ENCODE results near the gene C1orf21.

Gene C1orf21

GRCh38 chr1:184626076-184627006 is 239.5 kb downstream of the C1orf21 start:
- H3K27me3 ChIP-seq: no peaks in the 10 kb centered on the region
- peaks cover 0 to 38% (median 0%) of the 10 kb centered on the region in 11 experiments; a peak in 4 of 22 replicates for H3K36me3 ChIP-seq
- H3K4me3 ChIP-seq: no peak overlapping the region
- no peaks in the 10 kb centered on the region for H3K9me3 ChIP-seq (replicated peaks in 1 of 11)
- H3K4me2 ChIP-seq: no peak overlapping the region
- H3K27ac ChIP-seq: no peak overlapping the region
- peaks cover 0 to 6% (median 0%) of the 10 kb centered on the region in 10 experiments; a peak in 3 of 20 replicates for H3K4me1 ChIP-seq
- no peaks in the 10 kb centered on the region for H4K20me1 ChIP-seq
- no peak for TF ChIP-seq Cebpa-rat (IDR thresholded peaks at IDR 0.05)
- H3K9ac ChIP-seq: no peak overlapping the region

- Histone ChIP-seq H3K4me1 (peaks cover 0 to 6% (median 0%) of the 10 kb centered on the region in 10 experiments; a peak in 3 of 20 replicates), H3K4me3 (no peak overlapping the region), H3K9ac (no peak overlapping the region), H3K27ac (no peak overlapping the region), H4K20me1 (no peaks in the 10 kb centered on the region), H3K27me3 (no peaks in the 10 kb centered on the region), H3K36me3 (peaks cover 0 to 31% (median 0%) of the 10 kb centered on the region in 11 experiments; a peak in 4 of 22 replicates), H3K4me2 (no peak overlapping the region), H3K9me3 (replicated peaks in 1 of 11) (no peaks in the 10 kb centered on the region)
- no peak for TF ChIP-seq Cebpa-rat (IDR thresholded peaks at IDR 0.05)
These were observed 240.1 kb downstream of the C1orf21 start for GRCh38 chr1:184627007-184627341.

- no peaks in the 10 kb centered on the region for H4K20me1 ChIP-seq
- no peak overlapping the region; a peak in 1 of 22 replicates for H3K4me2 ChIP-seq
- H3K9me3 ChIP-seq (replicated peaks in 1 of 11): no peaks in the 10 kb centered on the region
- no peak overlapping the region for H3K9ac ChIP-seq
- no peak overlapping the region for H3K4me3 ChIP-seq
- no peak for TF ChIP-seq Cebpa-rat (IDR thresholded peaks at IDR 0.05)
- peaks cover 0 to 5% (median 0%) of the 10 kb centered on the region in 10 experiments; a peak in 3 of 20 replicates for H3K4me1 ChIP-seq
- no peak overlapping the region for H3K27ac ChIP-seq
- no peaks in the 10 kb centered on the region for H3K27me3 ChIP-seq
- peaks cover 0 to 16% (median 0%) of the 10 kb centered on the region in 11 experiments; a peak in 3 of 22 replicates for H3K36me3 ChIP-seq
These were observed 242.4 kb downstream of the C1orf21 start for GRCh38 chr1:184629266-184629665.

DNA sequence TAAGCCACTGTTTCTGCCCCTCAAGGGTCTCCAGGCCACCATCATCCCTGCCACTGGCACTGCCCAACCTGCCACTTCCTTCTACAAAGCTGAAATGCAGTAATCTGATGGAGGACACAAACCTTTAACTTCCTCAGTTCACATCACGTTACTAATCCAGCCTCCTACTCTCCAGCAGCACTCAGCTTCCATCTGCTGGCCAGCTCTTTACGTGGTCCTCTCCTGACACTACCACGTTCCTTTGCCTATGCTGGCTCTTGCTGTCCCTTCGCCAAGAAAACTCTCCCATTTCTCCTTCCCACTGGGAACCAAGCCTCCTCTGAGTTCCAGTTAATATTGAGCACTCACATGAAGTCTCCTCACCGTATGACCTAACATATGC is 243.8 kb downstream of the C1orf21 start:
- Histone ChIP-seq H3K9ac (no peak overlapping the region), H4K20me1 (no peaks in the 10 kb centered on the region), H3K4me3 (no peak overlapping the region), H3K4me1 (no peaks in the 10 kb centered on the region; a peak in 1 of 20 replicates), H3K36me3 (peaks cover 0 to 8% (median 0%) of the 10 kb centered on the region in 11 experiments; a peak in 3 of 22 replicates), H3K27me3 (no peaks in the 10 kb centered on the region), H3K4me2 (no peak overlapping the region), H3K27ac (no peak overlapping the region), H3K9me3 (replicated peaks in 1 of 11) (no peaks in the 10 kb centered on the region)
- no peak for TF ChIP-seq Cebpa-rat (IDR thresholded peaks at IDR 0.05)

- Histone ChIP-seq H3K4me2 (no peak overlapping the region), H3K4me3 (no peak overlapping the region), H3K4me1 (no peaks in the 10 kb centered on the region; a peak in 1 of 20 replicates), H3K9me3 (replicated peaks in 1 of 11) (peaks cover 0 to 6% (median 4%) of the 10 kb centered on the region in 11 experiments; a peak in 9 of 22 replicates), H3K9ac (no peak overlapping the region), H4K20me1 (no peaks in the 10 kb centered on the region), H3K36me3 (peaks cover 0 to 5% (median 0%) of the 10 kb centered on the region in 11 experiments; a peak in 2 of 22 replicates), H3K27ac (no peak overlapping the region), H3K27me3 (no peaks in the 10 kb centered on the region)
- no peak for TF ChIP-seq Cebpa-rat (IDR thresholded peaks at IDR 0.05)
These were observed 245.8 kb downstream of the C1orf21 start for GRCh38 chr1:184632415-184633175.

GRCh38 chr1:184633785-184634184 is 247.0 kb downstream of the C1orf21 start:
- no peak for TF ChIP-seq Cebpa-rat (IDR thresholded peaks at IDR 0.05)
- Histone ChIP-seq H3K4me2 (no peak overlapping the region), H4K20me1 (no peaks in the 10 kb centered on the region), H3K9ac (no peak overlapping the region), H3K9me3 (replicated peaks in 1 of 11) (peaks cover 0 to 14% (median 7%) of the 10 kb centered on the region in 11 experiments; a peak in 13 of 22 replicates), H3K36me3 (no peaks in the 10 kb centered on the region; a peak in 1 of 22 replicates), H3K4me1 (no peaks in the 10 kb centered on the region; a peak in 1 of 20 replicates), H3K27me3 (no peaks in the 10 kb centered on the region), H3K4me3 (no peak overlapping the region), H3K27ac (no peak overlapping the region)

DNA sequence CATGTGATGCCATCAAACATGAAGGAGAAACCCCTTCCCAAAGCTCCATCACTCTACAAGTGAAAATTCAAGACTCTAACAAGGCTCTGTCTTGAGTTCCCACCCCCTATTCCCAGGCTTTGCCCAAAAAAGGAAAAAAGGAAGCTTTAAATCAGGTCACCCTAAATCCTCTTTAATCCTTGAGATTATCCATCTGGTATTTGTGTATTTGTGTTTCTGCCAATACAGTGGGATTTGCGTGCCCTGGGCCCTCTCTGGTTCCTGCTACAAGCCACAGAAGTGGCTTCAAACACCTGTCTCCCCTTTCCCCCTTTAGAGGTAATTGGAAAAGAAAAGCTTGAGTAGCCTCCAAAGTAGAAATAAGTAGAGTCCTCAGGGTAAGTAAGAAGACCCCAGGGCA is 247.5 kb downstream of the C1orf21 start:
- H4K20me1 ChIP-seq: no peaks in the 10 kb centered on the region
- H3K27me3 ChIP-seq: no peaks in the 10 kb centered on the region
- no peak overlapping the region for H3K9ac ChIP-seq
- H3K36me3 ChIP-seq: no peaks in the 10 kb centered on the region
- H3K4me3 ChIP-seq: no peak overlapping the region
- H3K27ac ChIP-seq: no peak overlapping the region
- H3K9me3 ChIP-seq (replicated peaks in 1 of 11): peaks cover 0 to 14% (median 10%) of the 10 kb centered on the region in 11 experiments; a peak in 14 of 22 replicates
- no peak for TF ChIP-seq Cebpa-rat (IDR thresholded peaks at IDR 0.05)
- H3K4me1 ChIP-seq: no peaks in the 10 kb centered on the region; a peak in 1 of 20 replicates
- H3K4me2 ChIP-seq: no peak overlapping the region

- no peak overlapping the region for H3K27ac ChIP-seq
- H3K9me3 ChIP-seq (replicated peaks in 1 of 11): peaks cover 0 to 14% (median 10%) of the 10 kb centered on the region in 11 experiments; a peak in 14 of 22 replicates
- H3K9ac ChIP-seq: no peak overlapping the region
- no peak overlapping the region for H3K4me2 ChIP-seq
- TF ChIP-seq Cebpa-rat (IDR thresholded peaks at IDR 0.05): no peak
- no peak overlapping the region for H3K4me3 ChIP-seq
- H3K4me1 ChIP-seq: no peaks in the 10 kb centered on the region
- H3K27me3 ChIP-seq: no peaks in the 10 kb centered on the region
- no peaks in the 10 kb centered on the region for H4K20me1 ChIP-seq
- H3K36me3 ChIP-seq: no peaks in the 10 kb centered on the region
These were observed 248.6 kb downstream of the C1orf21 start for GRCh38 chr1:184635347-184635979.

DNA sequence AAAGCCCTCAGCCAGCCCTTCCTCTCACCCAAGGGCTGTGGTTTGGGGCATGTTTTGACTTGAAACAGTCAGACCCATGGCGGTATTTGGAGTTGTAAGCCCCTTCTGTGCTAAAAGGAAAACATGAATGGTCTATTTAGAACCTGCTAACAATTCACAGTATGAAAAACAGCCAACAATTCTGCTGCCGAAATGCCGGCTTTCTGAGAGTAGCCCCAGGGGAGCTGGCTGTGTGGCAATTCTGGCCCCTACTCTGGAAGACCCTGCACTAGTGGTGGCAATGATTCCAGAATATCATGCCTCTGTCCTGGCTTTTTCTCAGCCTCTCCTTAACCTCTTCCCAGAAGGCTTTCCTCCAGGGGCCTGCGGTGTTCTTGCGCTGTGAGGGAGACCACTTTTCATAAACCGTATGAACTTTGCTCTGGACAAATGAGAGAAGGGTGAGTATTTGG is 249.2 kb downstream of the C1orf21 start:
- TF ChIP-seq Cebpa-rat (IDR thresholded peaks at IDR 0.05): no peak
- Histone ChIP-seq H3K9ac (no peak overlapping the region), H3K4me1 (no peaks in the 10 kb centered on the region), H3K9me3 (replicated peaks in 1 of 11) (peaks cover 0 to 14% (median 10%) of the 10 kb centered on the region in 11 experiments; a peak in 14 of 22 replicates), H4K20me1 (no peaks in the 10 kb centered on the region), H3K36me3 (no peaks in the 10 kb centered on the region), H3K4me2 (no peak overlapping the region), H3K27me3 (no peaks in the 10 kb centered on the region), H3K4me3 (no peak overlapping the region), H3K27ac (no peak overlapping the region)

Measured in BLaER1 treated with 17β-estradiol and CSF1 and Interleukin-3, amounts not matched to agents 10 nM and 100 nM (cell line).